ENCODE data around the gene FBN2. TPM values are rescaled to one million over a fixed set of nuclear protein-coding genes. Genes with fewer than 3 reads are reported as not detected.
A peak's percentile ranks its signal among the peaks of the same experiment; 100 is the strongest.

Gene FBN2
- total and polyA plus RNA-seq, 2 experiments from 2014 or later = 725 to 2,094 TPM

GRCh38 chr5:128422612-128423011 is 115.4 kb downstream of the FBN2 start:
- no peak for DNase-seq (ENCODE audit: low read depth in 1 of 2, low spot score in 1 of 2)
- H3K27ac ChIP-seq = peak overlapping the region; percentile 63
- TF ChIP-seq, protein P1, sequence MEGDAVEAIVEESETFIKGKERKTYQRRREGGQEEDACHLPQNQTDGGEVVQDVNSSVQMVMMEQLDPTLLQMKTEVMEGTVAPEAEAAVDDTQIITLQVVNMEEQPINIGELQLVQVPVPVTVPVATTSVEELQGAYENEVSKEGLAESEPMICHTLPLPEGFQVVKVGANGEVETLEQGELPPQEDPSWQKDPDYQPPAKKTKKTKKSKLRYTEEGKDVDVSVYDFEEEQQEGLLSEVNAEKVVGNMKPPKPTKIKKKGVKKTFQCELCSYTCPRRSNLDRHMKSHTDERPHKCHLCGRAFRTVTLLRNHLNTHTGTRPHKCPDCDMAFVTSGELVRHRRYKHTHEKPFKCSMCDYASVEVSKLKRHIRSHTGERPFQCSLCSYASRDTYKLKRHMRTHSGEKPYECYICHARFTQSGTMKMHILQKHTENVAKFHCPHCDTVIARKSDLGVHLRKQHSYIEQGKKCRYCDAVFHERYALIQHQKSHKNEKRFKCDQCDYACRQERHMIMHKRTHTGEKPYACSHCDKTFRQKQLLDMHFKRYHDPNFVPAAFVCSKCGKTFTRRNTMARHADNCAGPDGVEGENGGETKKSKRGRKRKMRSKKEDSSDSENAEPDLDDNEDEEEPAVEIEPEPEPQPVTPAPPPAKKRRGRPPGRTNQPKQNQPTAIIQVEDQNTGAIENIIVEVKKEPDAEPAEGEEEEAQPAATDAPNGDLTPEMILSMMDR (IDR thresholded peaks at IDR 0.05; ENCODE audit: low read depth, low read length) = no peak

GRCh38 chr5:128414469-128414868 is 123.6 kb downstream of the FBN2 start:
- Histone ChIP-seq H3K27ac (peak overlapping the region; percentile 53), H3K4me3 (no peak overlapping the region), H3K27me3 (no peaks in the 10 kb centered on the region), H3K9me3 (ENCODE audit: low read depth) (no peaks in the 10 kb centered on the region), H3K36me3 (peaks cover 52% of the 10 kb centered on the region), H3K4me1 (ENCODE audit: low read depth) (peaks cover 15% of the 10 kb centered on the region)
- TF ChIP-seq, protein P1 (IDR thresholded peaks at IDR 0.05; ENCODE audit: low read depth, low read length) = no peak
- no peak for DNase-seq (ENCODE audit: low read depth in 1 of 2, low spot score in 1 of 2)

More at GRCh38 chr5:128422612-128423011, 115.4 kb downstream of the FBN2 start:
- peaks cover 58% of the 10 kb centered on the region for H3K36me3 ChIP-seq
- H3K27me3 ChIP-seq = no peaks in the 10 kb centered on the region
- H3K4me3 ChIP-seq = no peak overlapping the region
- H3K9me3 ChIP-seq (ENCODE audit: low read depth) = no peaks in the 10 kb centered on the region
- peaks cover 35% of the 10 kb centered on the region for H3K4me1 ChIP-seq (ENCODE audit: low read depth)

DNA sequence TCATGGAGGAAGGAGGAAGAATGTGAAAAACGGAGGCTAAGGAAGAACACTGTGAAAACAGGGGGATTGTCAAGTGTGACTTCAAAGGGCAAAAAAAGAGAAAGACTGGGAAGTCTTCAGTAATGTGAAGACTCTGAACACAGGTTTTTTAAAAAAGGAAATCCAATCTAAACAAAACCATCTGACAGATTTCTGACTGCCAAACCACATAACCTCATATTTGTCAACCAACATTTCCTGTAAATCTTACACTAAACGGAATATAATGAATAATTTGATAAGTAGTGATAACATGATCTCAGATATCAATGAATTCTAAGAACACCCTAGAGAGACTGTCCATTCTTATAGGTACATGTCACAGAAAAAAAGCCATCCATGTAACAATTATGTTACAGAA is 124.7 kb downstream of the FBN2 start:
- H3K4me1 ChIP-seq (ENCODE audit: low read depth) = peaks cover 22% of the 10 kb centered on the region
- peak in 1 of 2 donors; percentile 33 for DNase-seq (ENCODE audit: low read depth in 1 of 2, low spot score in 1 of 2)
- no peaks in the 10 kb centered on the region for H3K27me3 ChIP-seq
- H3K4me3 ChIP-seq = no peak overlapping the region
- peak overlapping the region; percentile 53 for H3K27ac ChIP-seq
- H3K36me3 ChIP-seq = peaks cover 57% of the 10 kb centered on the region
- no peaks in the 10 kb centered on the region for H3K9me3 ChIP-seq (ENCODE audit: low read depth)
- TF ChIP-seq, protein P1 (IDR thresholded peaks at IDR 0.05; ENCODE audit: low read depth, low read length) = no peak

GRCh38 chr5:128412145-128412930 is 125.7 kb downstream of the FBN2 start:
- no peaks in the 10 kb centered on the region for H3K9me3 ChIP-seq (ENCODE audit: low read depth)
- peak overlapping the region; percentile 76 for H3K27ac ChIP-seq
- DNase-seq (ENCODE audit: low read depth in 1 of 2, low spot score in 1 of 2) = no peak
- H3K4me1 ChIP-seq (ENCODE audit: low read depth) = peaks cover 22% of the 10 kb centered on the region
- TF ChIP-seq, protein P1 (IDR thresholded peaks at IDR 0.05; ENCODE audit: low read depth, low read length) = no peak
- peaks cover 63% of the 10 kb centered on the region for H3K36me3 ChIP-seq
- H3K27me3 ChIP-seq = no peaks in the 10 kb centered on the region
- no peak overlapping the region for H3K4me3 ChIP-seq

DNA sequence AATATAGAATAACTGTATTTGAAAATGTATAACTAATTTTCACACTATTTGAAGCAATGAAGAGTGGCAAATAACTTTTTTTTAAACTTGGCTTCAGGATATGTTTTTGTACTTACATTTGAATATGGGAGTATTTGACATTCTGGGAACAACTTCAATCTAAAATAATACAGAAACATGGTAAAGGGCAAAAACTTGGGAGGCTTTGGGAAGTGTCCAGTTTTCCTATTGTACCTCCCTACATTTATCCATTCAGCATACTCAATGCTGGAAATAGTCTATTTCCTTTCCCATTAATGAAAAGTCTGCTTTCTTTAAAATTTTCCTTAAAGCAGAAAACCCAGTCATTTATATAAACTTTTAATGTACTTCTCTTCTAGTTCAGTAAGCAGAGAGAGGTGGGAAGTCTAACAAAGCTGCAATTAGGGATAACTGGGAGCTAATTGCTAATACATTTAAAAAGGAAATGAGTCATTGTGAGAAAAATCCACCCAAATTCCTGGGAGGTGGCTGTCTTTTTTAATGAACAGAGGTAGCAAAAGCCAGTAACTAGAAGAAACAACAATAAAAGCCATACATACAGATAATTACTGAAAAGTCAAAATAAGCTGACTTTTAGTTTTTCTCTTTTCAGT is 128.8 kb downstream of the FBN2 start:
- H3K27ac ChIP-seq = peak overlapping the region; percentile 76
- H3K9me3 ChIP-seq (ENCODE audit: low read depth) = no peaks in the 10 kb centered on the region
- peaks cover 78% of the 10 kb centered on the region for H3K36me3 ChIP-seq
- TF ChIP-seq, protein P1 (IDR thresholded peaks at IDR 0.05; ENCODE audit: low read depth, low read length) = no peak
- peak in 1 of 2 donors; percentile 16 for DNase-seq (ENCODE audit: low read depth in 1 of 2, low spot score in 1 of 2)
- no peak overlapping the region for H3K4me3 ChIP-seq
- peaks cover 22% of the 10 kb centered on the region for H3K4me1 ChIP-seq (ENCODE audit: low read depth)
- no peaks in the 10 kb centered on the region for H3K27me3 ChIP-seq

Measured in cardiac muscle cell (in vitro differentiated cells and primary cell).